Stimulated activated CD4-positive, alpha-beta T cell treated with anti-CD3 and anti-CD28 coated beads, Interleukin-12 subunit alpha, Interleukin-12 subunit beta, amount 100 ng/mL, for 24 hours (primary cell): Measurements from ENCODE around the gene HARBI1.
"Not testable (repeated sequence)": the region's sequence is repeated elsewhere in the genome, so short reads cannot be mapped to it uniquely, and the experiment has no call there.

ENCODE experiments used
- DNase-seq, 2 experiments: peaks; one replicate each; pipeline ENCODE4 v3.0.0-alpha.2; 2020; ENCODE audit warnings: low read depth in 2 of 2

The HARBI1 gene

DNA sequence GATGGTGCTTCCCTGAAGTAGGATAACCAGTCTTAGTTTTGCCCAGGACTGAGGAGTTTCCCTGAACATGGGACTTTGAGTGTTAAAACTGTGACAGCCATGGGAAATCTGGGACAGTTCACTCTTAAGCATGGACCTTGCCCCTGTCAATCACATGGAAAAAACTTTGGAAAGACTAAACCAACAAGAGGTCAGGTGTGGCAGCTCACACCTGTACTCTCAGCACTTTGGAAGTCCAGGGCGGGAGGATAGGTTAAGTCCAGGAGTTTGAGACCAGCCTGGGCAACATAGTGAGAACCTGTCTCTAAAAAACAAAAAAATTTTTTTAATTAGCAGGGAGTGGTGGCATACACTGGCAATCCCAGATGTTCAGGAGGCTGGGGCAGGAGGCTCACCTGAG lies 19.9 kb downstream of the HARBI1 start:
- DNase-seq = no peak

DNA sequence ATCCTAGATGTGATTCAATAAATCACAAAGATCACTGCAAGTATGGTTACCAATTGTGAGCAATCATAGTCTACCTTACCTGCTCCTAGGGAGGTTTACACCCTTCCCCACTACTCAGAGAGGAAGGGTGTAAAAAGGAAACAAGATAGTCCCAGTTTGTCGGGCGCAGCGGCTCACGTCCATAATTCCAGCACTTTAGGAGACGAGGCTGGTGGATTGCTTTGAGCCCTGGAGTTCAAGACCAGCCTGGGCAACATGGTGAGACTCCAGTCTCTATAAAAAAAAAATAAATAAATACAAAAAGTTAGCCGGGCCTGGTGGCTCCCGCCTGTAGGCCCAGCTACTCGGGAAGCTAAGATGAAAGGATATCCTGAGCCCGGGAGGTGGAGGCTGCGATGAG lies 22.2 kb downstream of the HARBI1 start:
- DNase-seq = no peak

DNA sequence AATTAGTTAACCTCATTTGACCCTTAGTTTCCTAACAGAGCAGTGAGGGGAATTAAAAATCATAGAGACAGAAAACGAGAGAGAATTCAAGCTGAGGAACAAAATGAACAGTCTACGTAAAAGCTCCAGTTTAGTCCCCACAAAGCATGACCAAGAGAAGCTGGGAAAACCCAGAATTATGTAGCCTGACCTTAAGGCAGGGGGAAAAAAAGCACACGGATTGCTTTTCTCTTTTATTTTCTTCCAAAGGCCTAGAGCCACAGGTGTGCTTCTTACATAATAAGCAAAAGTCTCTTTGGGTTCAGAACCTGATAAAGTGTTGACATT lies 22.7 kb downstream of the HARBI1 start:
- no peak for DNase-seq

DNA sequence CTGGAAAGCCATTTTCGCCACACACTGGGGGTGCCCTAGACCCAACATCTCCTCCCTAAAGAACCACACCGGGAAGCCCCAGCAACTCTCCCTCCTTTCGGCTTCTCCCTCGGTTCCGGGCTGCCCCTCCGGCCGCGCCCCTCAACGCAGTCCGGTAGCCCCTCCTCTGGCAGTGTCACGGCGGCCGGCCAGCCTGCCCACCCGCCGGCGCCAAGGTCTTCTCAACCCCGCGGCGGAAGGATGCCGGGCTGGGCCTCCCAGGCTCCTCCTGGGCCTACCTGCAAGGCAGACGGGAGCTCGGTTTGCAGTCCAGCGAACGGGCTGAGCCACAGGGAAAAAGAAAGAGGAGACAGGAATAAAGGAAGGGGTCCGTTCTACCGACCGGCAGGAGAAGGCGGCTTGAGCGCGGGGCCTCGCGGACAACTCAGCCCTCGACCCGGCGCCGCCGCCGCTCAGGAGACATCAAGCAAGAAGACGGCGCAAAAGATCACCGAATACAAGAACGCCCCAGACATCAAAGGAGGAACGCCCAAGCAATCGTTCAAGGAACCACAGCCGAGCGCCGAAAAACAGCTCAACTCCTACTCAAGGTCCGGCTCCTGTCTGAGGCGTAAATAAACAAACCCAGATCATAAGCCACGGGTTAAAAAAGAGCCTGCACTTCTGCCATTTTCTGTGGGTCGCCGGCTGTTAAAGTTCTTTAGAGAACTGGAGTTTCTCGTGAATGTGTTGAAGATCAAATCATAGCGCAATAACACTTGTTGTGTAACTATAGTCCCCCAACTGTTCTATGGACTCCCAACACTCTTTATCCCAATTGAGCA lies 23.3 kb downstream of the HARBI1 start, which contains the start of gene AMBRA1:
Gene AMBRA1 (minus strand): TSS at position 474 of the 824 bp plus-strand sequence. CDS start 45,643 bp downstream, outside the sequence.
- peak; percentile 64 to 85 for DNase-seq

DNA sequence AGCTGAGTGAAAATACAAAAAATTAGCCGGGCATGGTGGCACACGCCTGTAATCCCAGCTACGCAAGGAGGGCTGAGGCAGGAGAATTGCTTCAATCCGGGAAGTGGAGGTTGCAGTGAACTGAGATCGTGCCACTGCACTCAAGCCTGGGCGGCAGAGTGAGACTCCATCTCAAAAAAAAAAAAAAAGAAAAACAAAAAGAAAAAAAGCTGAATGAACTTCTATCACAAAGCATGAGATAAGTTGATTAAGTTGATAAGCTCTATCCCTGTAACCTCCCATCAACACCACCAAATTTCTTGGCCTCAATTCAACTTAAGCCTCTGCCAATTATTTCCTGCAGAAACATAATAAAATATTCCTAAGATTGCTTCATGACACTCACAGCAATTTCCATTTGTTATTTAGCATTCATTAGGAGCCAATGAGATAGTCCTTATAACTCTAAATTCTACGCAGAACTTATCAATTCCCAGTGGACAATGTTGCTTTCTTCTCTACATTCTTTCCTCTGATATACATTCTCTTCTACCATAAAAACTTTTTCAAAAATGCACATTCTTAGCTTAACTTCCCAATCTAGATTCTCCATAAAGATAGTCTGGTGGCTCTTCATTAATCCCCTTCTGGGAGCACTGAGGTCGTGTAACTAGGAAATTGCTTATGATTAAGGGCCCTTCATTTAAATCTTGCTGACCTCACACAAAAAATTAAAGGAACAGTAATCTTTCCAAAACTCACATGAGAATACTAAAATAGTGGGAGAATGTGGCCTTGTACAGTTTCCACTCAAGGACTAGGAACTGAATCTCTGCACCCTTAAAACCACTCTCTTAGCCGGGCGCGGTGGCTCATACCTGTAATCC lies 26.1 kb downstream of the HARBI1 start:
- no peak for DNase-seq

DNA sequence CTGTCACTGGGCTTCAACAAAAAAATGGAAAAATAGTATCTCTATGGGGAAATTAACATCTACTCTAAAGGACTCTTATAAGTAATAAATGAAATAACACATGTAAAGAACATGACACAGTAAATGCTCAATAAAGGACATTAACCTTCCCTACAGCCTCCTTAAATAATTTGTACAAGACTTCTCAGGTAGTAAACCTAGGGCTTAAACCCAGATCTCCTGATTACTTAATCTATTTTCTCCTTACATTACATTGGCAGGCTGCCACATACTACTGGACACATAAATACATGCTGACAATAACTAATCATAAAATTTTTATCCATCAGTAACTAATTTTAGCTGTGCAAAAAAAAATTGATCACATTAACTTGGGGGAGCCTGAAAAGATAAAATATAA lies 28.1 kb downstream of the HARBI1 start:
- DNase-seq = no peak

DNA sequence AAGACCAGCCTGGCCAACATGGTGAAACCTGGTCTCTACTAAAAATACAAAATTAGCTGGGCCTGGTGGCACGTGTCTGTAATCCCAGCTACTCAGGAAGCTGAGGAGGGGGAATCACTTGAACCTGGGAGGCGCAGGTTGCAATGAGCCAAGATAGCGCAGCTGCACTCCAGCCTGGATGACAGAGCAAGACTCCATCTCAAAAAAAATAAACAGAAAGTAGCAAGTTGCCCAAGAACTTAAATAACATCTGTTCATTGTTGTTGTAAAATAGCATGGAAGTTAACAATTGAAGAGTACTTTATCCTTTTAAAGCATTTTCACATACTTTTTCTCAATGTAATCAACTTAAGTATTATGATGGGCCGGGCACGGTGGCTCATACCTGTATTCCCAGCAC lies 28.9 kb downstream of the HARBI1 start:
- DNase-seq = no peak

DNA sequence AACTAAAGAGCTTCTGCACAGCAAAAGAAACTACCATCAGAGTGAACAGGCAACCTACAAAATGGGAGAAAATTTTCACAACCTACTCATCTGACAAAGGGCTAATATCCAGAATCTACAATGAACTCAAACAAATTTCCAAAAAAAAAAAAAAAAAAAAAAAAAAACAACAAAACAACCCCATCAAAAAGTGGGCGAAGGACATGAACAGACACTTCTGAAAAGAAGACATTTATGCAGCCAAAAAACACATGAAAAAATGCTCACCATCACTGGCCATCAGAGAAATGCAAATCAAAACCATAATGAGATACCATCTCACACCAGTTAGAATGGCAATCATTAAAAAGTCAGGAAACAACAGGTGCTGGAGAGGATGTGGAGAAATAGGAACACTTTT lies 33.5 kb downstream of the HARBI1 start:
- DNase-seq = not testable (repeated sequence)

DNA sequence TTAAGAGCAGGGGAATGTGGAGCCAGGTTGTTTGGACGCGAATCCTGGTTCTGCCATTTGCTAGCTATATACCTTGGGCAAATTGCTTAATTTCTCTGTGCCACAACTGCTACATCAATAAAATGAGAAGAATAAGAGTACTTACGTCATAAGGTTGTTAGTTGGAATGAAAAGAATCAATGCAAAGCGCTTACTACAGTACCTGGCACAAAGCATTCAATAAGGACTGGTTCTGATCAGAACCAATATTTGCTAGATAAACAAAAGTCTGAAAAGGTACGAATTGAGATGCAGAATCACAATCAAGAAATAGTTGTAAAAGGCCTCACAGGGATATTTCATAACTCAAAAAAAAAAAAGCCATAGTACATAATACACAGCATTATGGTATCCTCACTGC lies 34.4 kb downstream of the HARBI1 start:
- DNase-seq = no peak

DNA sequence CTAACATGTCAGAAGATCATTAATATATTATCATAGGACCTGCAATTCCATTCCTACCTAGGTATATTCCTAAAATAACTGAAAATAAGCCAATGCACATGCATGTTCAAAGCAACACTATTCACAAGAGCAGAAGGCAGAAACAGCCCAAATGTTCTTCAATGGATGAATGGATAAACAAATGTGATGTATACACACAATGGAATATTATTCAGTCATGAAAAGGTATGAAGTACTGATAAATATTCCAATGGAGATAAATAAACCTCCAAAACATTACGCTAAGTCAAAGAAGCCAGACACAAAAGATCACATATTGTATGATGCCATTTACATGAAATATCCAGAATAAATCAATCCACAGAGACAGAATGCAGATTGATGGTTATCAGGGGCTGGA lies 40.0 kb downstream of the HARBI1 start:
- no peak for DNase-seq

DNA sequence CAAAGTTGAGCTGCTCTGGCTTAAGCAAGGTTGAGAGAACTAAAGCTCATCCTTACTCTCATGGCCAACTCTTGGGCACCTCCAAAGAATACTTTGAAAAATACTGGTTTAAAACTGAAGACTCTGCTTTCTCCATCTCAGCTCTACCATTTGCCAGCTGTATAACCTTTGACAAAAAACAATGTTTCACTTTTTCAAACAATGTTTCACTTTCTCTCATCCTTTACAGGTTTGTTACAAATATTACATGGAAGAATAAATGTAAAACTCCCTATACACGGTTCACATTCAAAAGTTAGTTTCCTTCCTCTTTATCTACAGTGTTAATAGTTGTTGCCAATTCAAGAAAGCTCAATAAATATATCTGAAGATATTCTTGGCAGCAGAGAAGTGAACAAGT lies 42.4 kb downstream of the HARBI1 start:
- DNase-seq = no peak

DNA sequence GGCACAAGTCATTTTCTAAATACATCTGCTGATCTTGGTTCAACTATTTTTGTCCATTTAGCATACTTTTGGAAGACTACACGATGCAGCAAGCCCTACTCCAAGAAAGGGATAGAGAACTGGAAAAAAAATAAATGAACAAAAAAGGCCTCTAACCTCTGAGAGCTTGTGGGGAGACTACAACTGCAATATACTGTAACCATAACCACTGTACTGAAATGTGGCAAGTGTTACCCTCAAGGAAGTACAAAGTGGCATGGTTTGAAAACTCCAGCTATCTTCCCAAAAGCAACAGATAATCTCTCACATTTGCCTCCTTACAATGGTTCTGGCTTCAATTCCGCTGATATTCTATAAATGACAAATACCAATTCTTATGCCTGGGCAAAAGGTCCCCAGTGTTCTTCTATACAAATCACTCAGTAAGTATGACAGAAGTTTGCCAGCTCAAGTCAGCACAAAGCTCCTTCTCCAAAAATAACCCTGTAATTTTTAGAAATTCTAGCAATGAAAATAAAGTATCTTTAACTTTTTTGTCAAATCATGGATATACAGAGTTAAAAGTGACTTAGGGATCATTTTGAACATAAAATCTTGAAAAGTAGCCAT lies 46.1 kb downstream of the HARBI1 start:
- no peak for DNase-seq

DNA sequence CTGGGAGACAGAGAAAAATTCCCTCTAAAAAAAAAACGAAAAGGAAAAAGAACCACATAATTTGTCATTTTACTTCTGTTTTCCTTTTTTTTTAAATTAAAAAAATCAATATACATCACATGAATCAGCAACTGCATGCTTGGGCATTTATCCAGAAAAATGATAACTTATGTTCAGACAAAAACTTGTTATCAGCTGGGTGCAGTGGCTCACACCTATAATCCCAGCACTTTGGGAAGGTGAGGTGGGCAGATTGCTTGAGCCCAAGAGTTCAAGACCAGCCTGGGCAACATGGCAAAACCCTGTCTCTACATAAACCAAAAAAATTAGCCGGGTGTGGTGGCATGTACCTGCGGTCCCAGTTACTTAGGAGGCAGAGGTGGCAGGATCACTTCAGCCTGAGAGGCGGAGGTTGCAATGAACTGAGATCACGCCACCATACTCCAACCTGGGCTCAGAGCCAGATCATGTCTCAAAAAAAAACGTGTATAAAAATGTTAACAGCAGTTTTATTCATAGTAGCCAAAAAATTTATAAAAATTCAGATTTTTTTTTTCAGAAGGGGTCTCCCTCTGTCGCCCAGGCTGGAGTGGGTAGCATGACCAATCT lies 51.7 kb downstream of the HARBI1 start:
- DNase-seq = no peak

DNA sequence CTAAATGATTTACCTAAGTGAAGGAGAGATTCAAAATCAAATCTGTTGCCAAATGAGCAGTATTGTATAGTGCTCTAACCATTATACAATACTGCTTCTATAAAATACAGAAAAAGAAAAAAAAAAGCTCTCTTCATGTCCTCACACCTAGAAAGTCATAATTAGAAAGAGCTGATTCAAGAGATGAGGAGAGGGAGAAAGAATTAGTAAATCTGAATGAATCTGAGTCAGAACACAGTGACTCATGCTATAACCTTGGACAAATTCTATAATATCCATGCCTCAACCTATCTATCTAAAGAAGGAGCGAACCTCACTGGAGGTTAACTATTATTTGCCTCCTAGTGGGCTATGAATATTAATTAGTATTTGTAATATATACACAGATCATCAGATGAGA lies 52.6 kb downstream of the HARBI1 start:
- no peak for DNase-seq

DNA sequence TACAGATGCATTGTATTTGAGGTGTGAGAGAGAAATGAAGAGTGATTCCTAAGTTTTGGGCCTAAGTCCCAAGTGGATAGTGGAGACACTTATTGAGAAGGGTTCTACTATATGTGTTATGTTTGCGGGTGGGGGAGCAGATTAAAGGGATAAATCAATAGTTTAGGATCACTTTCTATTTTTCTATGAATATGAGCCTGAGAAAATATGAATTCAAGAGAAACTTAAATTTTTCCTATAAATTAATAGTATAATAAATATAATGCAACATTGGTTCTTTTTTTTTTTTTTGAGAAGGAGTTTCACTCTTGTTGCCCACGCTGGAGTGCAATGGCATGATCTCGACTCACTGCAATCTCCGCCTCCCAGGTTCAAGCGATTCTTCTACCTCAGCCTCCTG lies 54.5 kb downstream of the HARBI1 start:
- no peak for DNase-seq

DNA sequence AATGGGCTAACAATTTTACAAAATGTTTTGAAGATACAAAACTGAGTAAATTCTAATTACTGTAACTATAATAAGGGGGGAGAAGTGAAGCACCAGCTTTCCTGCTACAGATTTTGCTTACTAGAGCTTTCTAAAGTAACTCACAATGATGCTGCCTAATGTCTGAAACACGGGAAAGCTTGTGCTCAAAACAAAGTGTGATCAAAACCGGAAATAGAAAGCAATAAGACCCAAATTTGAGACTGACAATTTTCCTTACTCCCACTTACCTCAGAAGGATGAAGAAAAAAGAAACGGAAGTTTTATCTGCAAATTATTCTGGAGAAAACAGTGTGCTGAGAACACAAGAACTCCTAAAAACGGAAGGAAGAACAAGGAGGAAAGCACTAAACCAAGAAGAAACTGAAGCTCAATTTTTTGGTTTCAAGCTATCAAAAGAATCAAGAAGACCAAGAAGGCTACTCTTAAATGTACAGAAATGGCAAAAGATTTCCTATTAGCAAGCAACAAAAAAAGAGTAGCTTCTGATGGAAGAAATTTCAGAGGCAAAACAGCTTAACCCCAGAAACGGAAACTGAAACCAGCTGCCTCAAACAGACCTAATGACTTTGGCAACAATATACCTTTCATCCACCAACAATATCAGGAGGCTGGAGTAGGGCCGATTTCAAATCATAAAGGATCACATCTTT lies 56.6 kb downstream of the HARBI1 start:
- DNase-seq = no peak

DNA sequence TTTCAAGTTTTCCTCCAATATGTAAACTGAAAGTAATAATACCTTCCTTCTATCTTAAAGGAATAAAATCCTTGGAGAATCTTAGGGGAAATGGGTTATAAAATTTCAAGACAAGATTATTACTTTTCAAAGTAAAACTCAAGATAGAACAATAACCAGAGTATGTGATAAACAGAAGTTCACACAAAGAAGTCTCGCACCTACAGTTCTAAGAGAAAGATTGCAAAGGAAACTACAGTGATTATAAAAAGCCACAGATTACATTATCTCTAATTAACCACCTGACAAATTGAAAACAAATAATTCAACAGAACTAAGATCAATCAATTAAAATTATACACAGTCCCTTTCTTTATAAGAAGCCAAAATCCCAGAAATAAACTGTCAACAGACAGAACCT lies 57.2 kb downstream of the HARBI1 start:
- no peak for DNase-seq

DNA sequence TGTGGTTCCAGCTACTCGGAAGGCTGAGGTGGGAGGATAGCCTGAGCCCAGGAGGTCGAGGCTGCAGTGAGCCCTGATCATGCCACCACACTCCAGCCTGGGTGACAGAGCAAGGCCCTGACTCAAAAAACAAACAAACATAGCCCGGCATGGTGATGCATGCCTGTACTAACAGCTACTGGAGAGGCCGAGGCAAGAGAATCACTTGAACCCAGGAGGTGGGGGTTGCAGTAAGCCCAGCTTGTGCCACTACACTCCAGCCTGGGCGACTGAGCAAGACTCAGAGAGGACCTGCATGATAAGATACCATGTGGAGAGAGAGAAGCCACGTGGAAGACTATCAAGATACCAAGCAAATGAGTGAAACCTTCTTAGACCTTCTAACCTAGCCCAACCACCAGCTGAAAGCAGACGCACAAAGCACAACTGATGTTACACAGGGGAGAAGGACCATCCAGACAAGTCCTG lies 59.3 kb downstream of the HARBI1 start:
- DNase-seq = no peak

DNA sequence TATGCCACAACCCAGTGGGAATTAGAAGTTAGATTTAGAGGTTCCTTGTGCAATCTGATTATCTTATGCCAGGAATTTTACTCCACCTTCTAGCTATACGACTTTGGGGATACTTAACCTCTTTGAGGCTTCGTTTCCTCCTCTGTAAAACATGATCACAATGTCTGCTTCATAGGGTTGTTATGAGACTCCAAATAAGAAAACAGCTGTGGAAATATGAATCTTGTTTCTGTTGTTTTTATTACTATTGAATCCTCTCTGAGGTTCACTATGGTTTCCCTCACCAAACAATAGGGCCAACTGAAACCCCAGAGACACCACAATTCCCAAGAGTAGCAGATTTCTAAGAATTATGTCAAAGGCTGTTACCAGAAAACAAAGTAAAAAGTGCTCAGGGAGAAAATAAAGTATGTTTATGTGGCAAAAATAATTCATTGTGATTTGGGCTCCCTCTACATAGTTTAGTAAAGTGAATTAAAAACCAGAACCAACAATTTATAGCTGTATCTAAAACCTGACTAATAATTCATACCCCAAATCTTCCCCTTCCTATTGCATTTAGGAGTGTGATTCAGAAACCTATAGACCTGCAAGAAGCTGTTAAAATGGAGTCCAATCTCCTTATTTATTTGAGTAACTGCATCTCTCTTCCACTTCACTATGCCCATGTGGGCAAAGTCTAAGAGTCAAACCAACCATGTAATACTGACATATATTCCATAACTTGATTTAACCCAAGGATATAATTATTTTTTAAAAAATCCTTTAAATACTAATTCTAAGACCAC lies 61.6 kb downstream of the HARBI1 start:
- DNase-seq = no peak
